Thymus (tissue), 11 donors: ENCODE data around the gene CLDND2. TPM values are rescaled to one million over a fixed set of nuclear protein-coding genes. Genes with fewer than 3 reads are reported as not detected.

Source experiments
- DNase-seq, 9 donors: peaks; one replicate each; pipeline ENCODE4 v3.0.0-alpha.2; 2013; ENCODE audit warnings: low spot score in 9 of 9, low read depth in 6 of 9, missing footprints in 1 of 9
- H3K27ac ChIP-seq, 2 donors: one replicate each; pipeline ENCODE4 v1.5.1; 2013; ENCODE audit warnings: control low read depth in 1 of 2, low read depth in 1 of 2, low read length in 1 of 2, mild to moderate bottlenecking in 1 of 2, moderate library complexity in 1 of 2
- H3K27me3 ChIP-seq, 2 donors: one replicate each; pipeline ENCODE4 v1.5.1; 2013; ENCODE audit warnings: low read length in 1 of 2; ENCODE audit not compliant: control insufficient read depth in 2 of 2, insufficient read depth in 1 of 2
- H3K36me3 ChIP-seq, 2 donors: one replicate each; pipeline ENCODE4 v1.5.1; 2013; ENCODE audit warnings: low read length in 1 of 2, mild to moderate bottlenecking in 1 of 2, moderate library complexity in 1 of 2; ENCODE audit not compliant: control insufficient read depth in 2 of 2, insufficient read depth in 2 of 2
- H3K4me1 ChIP-seq, 2 donors: one replicate each; pipeline ENCODE4 v1.5.1; 2013; ENCODE audit warnings: low read length in 2 of 2; ENCODE audit not compliant: control insufficient read depth in 2 of 2, insufficient read depth in 2 of 2
- H3K4me3 ChIP-seq, 2 donors: one replicate each; pipeline ENCODE4 v1.5.1; 2013; ENCODE audit warnings: low read length in 2 of 2, control low read depth in 1 of 2, mild to moderate bottlenecking in 1 of 2
- H3K9me3 ChIP-seq, 2 donors: one replicate each; pipeline ENCODE4 v1.5.1; 2013; ENCODE audit warnings: low read length in 1 of 2, mild to moderate bottlenecking in 1 of 2; ENCODE audit not compliant: control insufficient read depth in 2 of 2, insufficient read depth in 1 of 2
- WGBS: extraction: QIAGEN DNeasy Blood & Tissue Kit; methylation state at CpG from one replicate; pipeline ENCODE4 v1.1.7; 2013; 5-methylcytosine and 5-hydroxymethylcytosine counted together
- polyA plus RNA-seq: library from polyadenylated mRNA; stranded (reverse); fragments of 200-250 nt; gene quantifications from one replicate; pipeline ENCODE4 v1.2.3, GENCODE V29; 2013
- total RNA-seq: library from RNA; stranded (reverse); fragments of 120-200 nt; gene quantifications from one replicate; pipeline ENCODE4 v1.2.4, GENCODE V29; 2013
- donor health status: healthy.

Gene CLDND2
- total and polyA plus RNA-seq, 2 donors: 0.76 to 2.1 TPM

GRCh38 chr19:51347209-51347928 is 21.4 kb downstream of the CLDND2 start:
- H3K27ac ChIP-seq: no peak overlapping the region

GRCh38 chr19:51346742-51347141 is 22.1 kb downstream of the CLDND2 start:
- Histone ChIP-seq H3K9me3 (peaks cover 0 to 1% of the 10 kb centered on the region in 2 donors), H3K27me3 (peaks cover 0 to 7% of the 10 kb centered on the region in 2 donors), H3K27ac (no peak overlapping the region), H3K36me3 (peaks cover 21 to 48% of the 10 kb centered on the region in 2 donors), H3K4me1 (peaks cover 0 to 2% of the 10 kb centered on the region in 2 donors), H3K4me3 (no peak overlapping the region)
- WGBS: 94% methylated on average over 17 of the region's 17 CpGs
- DNase-seq: no peak

More at GRCh38 chr19:51347209-51347928, 21.4 kb downstream of the CLDND2 start:
- 80% methylated on average over 10 of the region's 10 CpGs for WGBS
- no peak overlapping the region for H3K4me3 ChIP-seq
- H3K36me3 ChIP-seq: peaks cover 21 to 52% of the 10 kb centered on the region in 2 donors
- DNase-seq: no peak
- peaks cover 0 to 1% of the 10 kb centered on the region in 2 donors for H3K9me3 ChIP-seq
- peaks cover 0 to 2% of the 10 kb centered on the region in 2 donors for H3K27me3 ChIP-seq
- H3K4me1 ChIP-seq: peaks cover 0 to 2% of the 10 kb centered on the region in 2 donors

- no peak for DNase-seq
- no peak overlapping the region for H3K27ac ChIP-seq
- H3K27me3 ChIP-seq: peaks cover 11 to 23% of the 10 kb centered on the region in 2 donors
- H3K9me3 ChIP-seq: peaks cover 0 to 1% of the 10 kb centered on the region in 2 donors
- peaks cover 12 to 34% of the 10 kb centered on the region in 2 donors for H3K36me3 ChIP-seq
- 98% methylated on average over 9 of the region's 9 CpGs for WGBS
- no peak overlapping the region for H3K4me3 ChIP-seq
- peaks cover 0 to 2% of the 10 kb centered on the region in 2 donors for H3K4me1 ChIP-seq
These were observed 23.7 kb downstream of the CLDND2 start for GRCh38 chr19:51345076-51345620.

- DNase-seq: no peak
- H3K9me3 ChIP-seq: peaks cover 0 to 4% of the 10 kb centered on the region in 2 donors
- peaks cover 22 to 39% of the 10 kb centered on the region in 2 donors for H3K27me3 ChIP-seq
- peaks cover 8 to 18% of the 10 kb centered on the region in 2 donors for H3K4me1 ChIP-seq
- no peak overlapping the region for H3K27ac ChIP-seq
- WGBS: 69% methylated on average over 9 of the region's 9 CpGs
- peaks cover 6 to 25% of the 10 kb centered on the region in 2 donors for H3K36me3 ChIP-seq
- no peak overlapping the region for H3K4me3 ChIP-seq
These were observed 25.9 kb downstream of the CLDND2 start for GRCh38 chr19:51342631-51343569.

- H3K4me1 ChIP-seq: peaks cover 8 to 18% of the 10 kb centered on the region in 2 donors
These were observed 26.7 kb downstream of the CLDND2 start, which contains the start of gene VSIG10L for GRCh38 chr19:51341976-51342580. Gene VSIG10L (minus strand): TSS chr19:51342139. CDS start chr19:51342124, 15 bp downstream.

GRCh38 chr19:51341066-51341465 is 27.7 kb downstream of the CLDND2 start:
- H3K36me3 ChIP-seq: peaks cover 2 to 12% of the 10 kb centered on the region in 2 donors
- WGBS: 93% methylated on average over 18 of the region's 18 CpGs
- H3K4me1 ChIP-seq: peaks cover 8 to 18% of the 10 kb centered on the region in 2 donors
- peaks cover 0 to 2% of the 10 kb centered on the region in 2 donors for H3K9me3 ChIP-seq
- DNase-seq: no peak
- H3K27ac ChIP-seq: no peak overlapping the region
- peaks cover 22 to 39% of the 10 kb centered on the region in 2 donors for H3K27me3 ChIP-seq
- no peak overlapping the region for H3K4me3 ChIP-seq

More at GRCh38 chr19:51341976-51342580, 26.7 kb downstream of the CLDND2 start, which contains the start of gene VSIG10L:
- H3K36me3 ChIP-seq: peaks cover 6 to 18% of the 10 kb centered on the region in 2 donors
- no peak within 1 kb of the TSS for H3K4me3 ChIP-seq
- DNase-seq: no peak
- no peak within 1 kb of the TSS for H3K27ac ChIP-seq
- peaks cover 22 to 39% of the 10 kb centered on the region in 2 donors for H3K27me3 ChIP-seq
- peaks cover 0 to 3% of the 10 kb centered on the region in 2 donors for H3K9me3 ChIP-seq
- 75% methylated on average over 3 of the region's 3 CpGs for WGBS

GRCh38 chr19:51339687-51340656 is 28.8 kb downstream of the CLDND2 start:
- H3K36me3 ChIP-seq: peaks cover 0 to 4% of the 10 kb centered on the region in 2 donors
- H3K4me1 ChIP-seq: peaks cover 8 to 18% of the 10 kb centered on the region in 2 donors
- peak overlapping the region; percentile 4 to 67 for H3K27ac ChIP-seq
- peaks cover 22 to 39% of the 10 kb centered on the region in 2 donors for H3K27me3 ChIP-seq
- peaks cover 0 to 2% of the 10 kb centered on the region in 2 donors for H3K9me3 ChIP-seq
- 5% methylated on average over 107 of the region's 107 CpGs for WGBS
- peak overlapping the region; percentile 49 to 69 for H3K4me3 ChIP-seq
- DNase-seq: peak in 5 of 9 donors; percentile 47 to 72 (median 59)
